Hepatocyte (in vitro differentiated cells): Measurements from ENCODE around the gene SEC61A1. TPM values are rescaled to one million over a fixed set of nuclear protein-coding genes. Genes with fewer than 3 reads are reported as not detected.

Source experiments
- DNase-seq: peaks from one replicate; pipeline ENCODE4 v3.0.0-alpha.2; 2016; ENCODE audit warnings: low spot score
- H2AFZ ChIP-seq: fragments of 200-600 bp; sonication (generic); 2 replicates; pipeline ENCODE4 v1.6.0; 2016; ENCODE audit warnings: antibody characterized with exemption, mild to moderate bottlenecking
- H3K27ac ChIP-seq: fragments of 200-600 bp; sonication (generic); 2 replicates; pipeline ENCODE4 v1.5.1; 2016; ENCODE audit warnings: mild to moderate bottlenecking
- H3K27me3 ChIP-seq: fragments of 200-600 bp; sonication (generic); 2 replicates; pipeline ENCODE4 v1.6.1; 2016
- H3K36me3 ChIP-seq: fragments of 200-600 bp; sonication (generic); replicated peaks from 2 replicates; pipeline ENCODE4 v1.5.1; 2016; ENCODE audit warnings: low read depth; ENCODE audit not compliant: insufficient read depth
- H3K4me1 ChIP-seq: fragments of 200-600 bp; sonication (generic); 2 replicates; pipeline ENCODE4 v1.5.1; 2016; ENCODE audit warnings: mild to moderate bottlenecking, moderate library complexity; ENCODE audit not compliant: insufficient read depth
- H3K4me2 ChIP-seq: fragments of 200-600 bp; sonication (generic); 2 replicates; pipeline ENCODE4 v1.6.0; 2016
- H3K4me3 ChIP-seq: fragments of 200-600 bp; sonication (generic); 2 replicates; pipeline ENCODE4 v1.5.1; 2016; ENCODE audit warnings: mild to moderate bottlenecking
- H3K79me2 ChIP-seq: fragments of 200-600 bp; sonication (generic); 2 replicates; pipeline ENCODE4 v1.6.0; 2017; ENCODE audit warnings: mild to moderate bottlenecking
- H3K9me2 ChIP-seq: fragments of 200-600 bp; sonication (generic); replicated peaks from 2 replicates; pipeline ENCODE4 v1.6.0; 2017; ENCODE audit warnings: mild to moderate bottlenecking; ENCODE audit not compliant: insufficient read depth
- H3K9me3 ChIP-seq: fragments of 200-600 bp; sonication (generic); 2 replicates; pipeline ENCODE4 v1.5.1; 2016; ENCODE audit warnings: low read depth, mild to moderate bottlenecking
- H4K20me1 ChIP-seq: fragments of 200-600 bp; sonication (generic); 2 replicates; pipeline ENCODE4 v1.6.0; 2016; ENCODE audit warnings: mild to moderate bottlenecking; ENCODE audit not compliant: insufficient read depth, poor library complexity, severe bottlenecking
- CTCF ChIP-seq: fragments of 200-600 bp; sonication (generic); IDR thresholded peaks from 2 replicates; pipeline ENCODE4 v1.5.1; 2016; ENCODE audit warnings: antibody characterized with exemption, mild to moderate bottlenecking; ENCODE audit not compliant: poor library complexity
- EZH2 ChIP-seq: fragments of 200-600 bp; sonication (generic); IDR thresholded peaks from 2 replicates; pipeline ENCODE4 v1.6.1; 2016; ENCODE audit warnings: antibody characterized with exemption, mild to moderate bottlenecking, borderline replicate concordance
- EZH2phosphoT487 ChIP-seq: fragments of 200-600 bp; sonication (generic); IDR thresholded peaks from one replicate; pipeline ENCODE4 v1.6.1; 2018; ENCODE audit warnings: antibody characterized with exemption, mild to moderate bottlenecking, low read depth, moderate library complexity; ENCODE audit not compliant: unreplicated experiment, severe bottlenecking
- WGBS: methylation state at CpG from one replicate; pipeline ENCODE4 v1.1.6; 2016; ENCODE audit warnings: low lambda C conversion rate; ENCODE audit errors: missing lambda C conversion rate; 5-methylcytosine and 5-hydroxymethylcytosine counted together
- polyA plus RNA-seq: library from polyadenylated mRNA; unstranded; fragments of >200 nt; fragmentation: Nextera tagmentation; extraction: Ambion mirVana; gene quantifications from 2 replicates; pipeline ENCODE4 v1.2.1, GENCODE V29; 2016
- total RNA-seq: library from RNA; depleted of rRNA; stranded (reverse); fragments of >200 nt; gene quantifications from 2 replicates; pipeline ENCODE4 v1.2.3, GENCODE V29; 2014

Gene SEC61A1
- total and polyA plus RNA-seq, 2 experiments from 2014 or later = 268 to 299 TPM

GRCh38 chr3:128064962-128065361 is 12.7 kb downstream of the SEC61A1 start:
- Histone ChIP-seq H3K9me2 (no peaks in the 10 kb centered on the region), H3K4me1 (no peaks in the 10 kb centered on the region), H3K36me3 (peaks cover 3% of the 10 kb centered on the region), H3K9me3 (no peaks in the 10 kb centered on the region), H4K20me1 (peaks cover 18% of the 10 kb centered on the region), H2AFZ (no peak overlapping the region), H3K79me2 (peaks cover 15% of the 10 kb centered on the region), H3K4me2 (no peak overlapping the region), H3K4me3 (no peak overlapping the region), H3K27ac (no peak overlapping the region), H3K27me3 (no peaks in the 10 kb centered on the region)
- 97% methylated on average over 6 of the region's 6 CpGs for WGBS
- TF ChIP-seq EZH2phosphoT487 (no peak), EZH2 (no peak), CTCF (no peak)
- no peak for DNase-seq

GRCh38 chr3:128066114-128066513 is 13.9 kb downstream of the SEC61A1 start:
- WGBS = 87% methylated on average over 4 of the region's 4 CpGs
- TF ChIP-seq EZH2 = no peak
- no peak for TF ChIP-seq CTCF
- no peak for TF ChIP-seq EZH2phosphoT487
- H3K4me2 ChIP-seq = no peak overlapping the region
- H2AFZ ChIP-seq = no peak overlapping the region
- H4K20me1 ChIP-seq = peaks cover 22% of the 10 kb centered on the region
- no peak overlapping the region for H3K4me3 ChIP-seq
- no peaks in the 10 kb centered on the region for H3K9me2 ChIP-seq
- H3K79me2 ChIP-seq = peaks cover 6% of the 10 kb centered on the region
- H3K36me3 ChIP-seq = no peaks in the 10 kb centered on the region
- H3K27me3 ChIP-seq = no peaks in the 10 kb centered on the region
- no peak overlapping the region for H3K27ac ChIP-seq
- H3K4me1 ChIP-seq = no peaks in the 10 kb centered on the region
- DNase-seq = no peak
- no peaks in the 10 kb centered on the region for H3K9me3 ChIP-seq

- Histone ChIP-seq H3K4me3 (no peak overlapping the region), H3K27me3 (no peaks in the 10 kb centered on the region), H3K9me3 (no peaks in the 10 kb centered on the region), H4K20me1 (peaks cover 25% of the 10 kb centered on the region), H3K36me3 (no peaks in the 10 kb centered on the region), H3K27ac (no peak overlapping the region), H3K4me1 (no peaks in the 10 kb centered on the region), H3K4me2 (no peak overlapping the region), H3K9me2 (no peaks in the 10 kb centered on the region), H2AFZ (no peak overlapping the region), H3K79me2 (peaks cover 2% of the 10 kb centered on the region)
- WGBS = 96% methylated on average over 9 of the region's 9 CpGs
- TF ChIP-seq EZH2phosphoT487 (no peak), CTCF (no peak)
- DNase-seq = no peak
These were observed 14.4 kb downstream of the SEC61A1 start for GRCh38 chr3:128066676-128067075.

GRCh38 chr3:128067489-128067888 is 15.3 kb downstream of the SEC61A1 start:
- Histone ChIP-seq H3K9me2 (no peaks in the 10 kb centered on the region), H2AFZ (no peak overlapping the region), H3K36me3 (no peaks in the 10 kb centered on the region), H3K4me2 (no peak overlapping the region), H3K27ac (no peak overlapping the region), H3K4me3 (no peak overlapping the region), H3K9me3 (no peaks in the 10 kb centered on the region), H3K27me3 (no peaks in the 10 kb centered on the region), H3K4me1 (no peaks in the 10 kb centered on the region), H4K20me1 (peaks cover 30% of the 10 kb centered on the region), H3K79me2 (no peaks in the 10 kb centered on the region)
- no peak for DNase-seq
- 84% methylated on average over 7 of the region's 7 CpGs for WGBS
- no peak for TF ChIP-seq EZH2phosphoT487
- no peak for TF ChIP-seq CTCF
- no peak for TF ChIP-seq EZH2
